Measurements from ENCODE around the gene ANKRD63.

- TF ChIP-seq ISL1 (CRISPR knock-in tag; IDR thresholded peaks at IDR 0.05) (no peak), ESRRG (CRISPR knock-in tag; IDR thresholded peaks at IDR 0.05) (no peak)
Measured at GRCh38 chr15:40280260-40281056, 2.4 kb downstream of the ANKRD63 start.

Data from SK-N-SH treated with all-trans-retinoic acid at 6 μM for 48 hours (cell line).